Effector CD8-positive, alpha-beta T cell (primary cell): Measurements from ENCODE around the gene GRAMD2B.

Experiments
- DNase-seq: peaks from one replicate; lab custom pipeline; 2025; lab: John Stamatoyannopoulos, UW

GRAMD2B gene

GRCh38 chr5:126479810-126480209, 56.6 kb downstream of the GRAMD2B start:
- no peak for DNase-seq

- DNase-seq, result no peak
Measured at GRCh38 chr5:126480824-126481223, 57.6 kb downstream of the GRAMD2B start.

GRCh38 chr5:126481243-126481642, 58.0 kb downstream of the GRAMD2B start:
- no peak for DNase-seq

- no peak for DNase-seq
Measured at GRCh38 chr5:126482591-126482990, 59.4 kb downstream of the GRAMD2B start.

GRCh38 chr5:126483156-126483555, 59.9 kb downstream of the GRAMD2B start:
- no peak for DNase-seq

- no peak for DNase-seq
Measured at GRCh38 chr5:126484253-126484652, 61.0 kb downstream of the GRAMD2B start.

GRCh38 chr5:126486332-126486731, 63.1 kb downstream of the GRAMD2B start:
- no peak for DNase-seq

- no peak for DNase-seq
Measured at GRCh38 chr5:126487596-126487995, 64.4 kb downstream of the GRAMD2B start.

GRCh38 chr5:126488443-126489065, 65.3 kb downstream of the GRAMD2B start:
- no peak for DNase-seq

- no peak for DNase-seq
Measured at GRCh38 chr5:126490167-126490940, 67.1 kb downstream of the GRAMD2B start.

GRCh38 chr5:126492939-126493338, 69.7 kb downstream of the GRAMD2B start:
- DNase-seq, result no peak

- no peak for DNase-seq
Measured at GRCh38 chr5:126494393-126494792, 71.2 kb downstream of the GRAMD2B start.

- no peak for DNase-seq
Measured at GRCh38 chr5:126497506-126497905, 74.3 kb downstream of the GRAMD2B start.

GRCh38 chr5:126499278-126499677, 76.1 kb downstream of the GRAMD2B start:
- no peak for DNase-seq

- no peak for DNase-seq
Measured at GRCh38 chr5:126499853-126500342, 76.7 kb downstream of the GRAMD2B start.

- no peak for DNase-seq
Measured at GRCh38 chr5:126501448-126501847, 78.2 kb downstream of the GRAMD2B start.

GRCh38 chr5:126503602-126504104, 80.4 kb downstream of the GRAMD2B start:
- DNase-seq, result no peak

- no peak for DNase-seq
Measured at GRCh38 chr5:126506079-126506478, 82.9 kb downstream of the GRAMD2B start.

- no peak for DNase-seq
Measured at GRCh38 chr5:126508251-126508961, 85.2 kb downstream of the GRAMD2B start.

GRCh38 chr5:126508962-126509279, 85.7 kb downstream of the GRAMD2B start:
- no peak for DNase-seq

- no peak for DNase-seq
Measured at GRCh38 chr5:126509339-126509738, 86.1 kb downstream of the GRAMD2B start.

GRCh38 chr5:126511961-126512360, 88.8 kb downstream of the GRAMD2B start:
- no peak for DNase-seq

- no peak for DNase-seq
Measured at GRCh38 chr5:126512451-126512850, 89.2 kb downstream of the GRAMD2B start.
